ENCODE measurements around the gene MYH9. TPM values are rescaled to one million over a fixed set of nuclear protein-coding genes. Genes with fewer than 3 reads are reported as not detected.

Gene MYH9
- total RNA-seq, 1 donor from 2014 or later, result 277 TPM

DNA sequence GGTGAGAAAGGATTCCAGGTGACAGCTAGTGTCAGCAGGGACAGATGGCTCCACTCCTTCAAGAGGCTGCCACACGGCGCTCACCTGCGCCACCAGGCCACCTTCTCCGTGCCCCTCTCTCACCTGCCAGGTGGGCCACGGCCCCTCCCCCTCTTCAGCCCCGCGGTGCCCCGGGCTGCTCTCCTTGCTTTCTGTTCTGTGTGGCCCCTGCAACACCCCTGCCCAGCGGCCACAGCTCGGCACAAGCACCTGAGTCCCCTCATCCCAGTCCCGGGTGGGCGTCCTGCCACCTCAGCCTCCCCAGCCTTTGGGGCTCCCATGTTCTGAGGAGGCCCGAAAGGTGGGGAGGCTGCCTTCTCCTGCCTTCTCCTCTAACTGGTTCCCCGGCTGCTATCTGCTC, 88.5 kb downstream of the MYH9 start:
- no peak overlapping the region for H3K27ac Mint-ChIP-seq
- H3K9me3 Mint-ChIP-seq, result no peaks in the 10 kb centered on the region
- H3K4me3 Mint-ChIP-seq, result no peak overlapping the region
- TF ChIP-seq, protein P1, sequence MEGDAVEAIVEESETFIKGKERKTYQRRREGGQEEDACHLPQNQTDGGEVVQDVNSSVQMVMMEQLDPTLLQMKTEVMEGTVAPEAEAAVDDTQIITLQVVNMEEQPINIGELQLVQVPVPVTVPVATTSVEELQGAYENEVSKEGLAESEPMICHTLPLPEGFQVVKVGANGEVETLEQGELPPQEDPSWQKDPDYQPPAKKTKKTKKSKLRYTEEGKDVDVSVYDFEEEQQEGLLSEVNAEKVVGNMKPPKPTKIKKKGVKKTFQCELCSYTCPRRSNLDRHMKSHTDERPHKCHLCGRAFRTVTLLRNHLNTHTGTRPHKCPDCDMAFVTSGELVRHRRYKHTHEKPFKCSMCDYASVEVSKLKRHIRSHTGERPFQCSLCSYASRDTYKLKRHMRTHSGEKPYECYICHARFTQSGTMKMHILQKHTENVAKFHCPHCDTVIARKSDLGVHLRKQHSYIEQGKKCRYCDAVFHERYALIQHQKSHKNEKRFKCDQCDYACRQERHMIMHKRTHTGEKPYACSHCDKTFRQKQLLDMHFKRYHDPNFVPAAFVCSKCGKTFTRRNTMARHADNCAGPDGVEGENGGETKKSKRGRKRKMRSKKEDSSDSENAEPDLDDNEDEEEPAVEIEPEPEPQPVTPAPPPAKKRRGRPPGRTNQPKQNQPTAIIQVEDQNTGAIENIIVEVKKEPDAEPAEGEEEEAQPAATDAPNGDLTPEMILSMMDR (conservative IDR thresholded peaks at IDR 0.05), result no peak
- peaks cover 20% of the 10 kb centered on the region for H3K36me3 Mint-ChIP-seq
- no peaks in the 10 kb centered on the region for H3K27me3 Mint-ChIP-seq
- no peak for DNase-seq (ENCODE audit: extremely low spot score, unreplicated experiment)
- no peaks in the 10 kb centered on the region for H3K4me1 Mint-ChIP-seq (ENCODE audit: unreplicated experiment)

GRCh38 chr22:36298601-36299000, 89.2 kb downstream of the MYH9 start:
- no peaks in the 10 kb centered on the region for H3K4me1 Mint-ChIP-seq (ENCODE audit: unreplicated experiment)
- H3K27ac Mint-ChIP-seq, result no peak overlapping the region
- DNase-seq (ENCODE audit: extremely low spot score, unreplicated experiment), result no peak
- H3K9me3 Mint-ChIP-seq, result no peaks in the 10 kb centered on the region
- TF ChIP-seq, protein P1 (conservative IDR thresholded peaks at IDR 0.05), result no peak
- H3K27me3 Mint-ChIP-seq, result no peaks in the 10 kb centered on the region
- no peak overlapping the region for H3K4me3 Mint-ChIP-seq
- H3K36me3 Mint-ChIP-seq, result peaks cover 20% of the 10 kb centered on the region

- no peaks in the 10 kb centered on the region for H3K4me1 Mint-ChIP-seq (ENCODE audit: unreplicated experiment)
- no peaks in the 10 kb centered on the region for H3K9me3 Mint-ChIP-seq
- TF ChIP-seq, protein P1 (conservative IDR thresholded peaks at IDR 0.05), result no peak
- no peak overlapping the region for H3K27ac Mint-ChIP-seq
- H3K4me3 Mint-ChIP-seq, result no peak overlapping the region
- no peaks in the 10 kb centered on the region for H3K27me3 Mint-ChIP-seq
- no peak for DNase-seq (ENCODE audit: extremely low spot score, unreplicated experiment)
- peaks cover 20% of the 10 kb centered on the region for H3K36me3 Mint-ChIP-seq
Observed at GRCh38 chr22:36298118-36298517, 89.6 kb downstream of the MYH9 start.

DNA sequence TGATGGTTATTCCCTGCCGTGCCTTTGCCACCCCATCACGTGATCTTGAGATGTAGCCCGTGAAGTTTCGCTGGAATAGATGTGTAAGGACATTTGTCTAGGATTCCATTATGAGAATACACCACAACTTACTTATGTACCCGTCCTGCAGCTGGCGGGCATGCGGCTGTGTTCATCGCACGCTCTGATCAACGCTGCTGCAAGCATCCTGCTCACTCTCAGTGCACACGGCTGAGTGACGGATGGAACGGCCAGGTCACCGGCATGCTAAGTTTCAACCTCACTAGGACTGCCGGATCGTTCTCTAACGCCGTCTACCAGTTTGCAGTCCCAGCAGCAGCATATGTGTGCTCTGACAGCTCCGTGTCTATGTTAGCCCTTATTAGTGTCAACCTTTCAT, 90.2 kb downstream of the MYH9 start:
- Mint-ChIP-seq H3K4me1 (ENCODE audit: unreplicated experiment) (no peaks in the 10 kb centered on the region), H3K27ac (no peak overlapping the region), H3K9me3 (no peaks in the 10 kb centered on the region), H3K4me3 (no peak overlapping the region), H3K36me3 (peaks cover 24% of the 10 kb centered on the region), H3K27me3 (no peaks in the 10 kb centered on the region)
- TF ChIP-seq, protein P1 (conservative IDR thresholded peaks at IDR 0.05), result no peak
- DNase-seq (ENCODE audit: extremely low spot score, unreplicated experiment), result no peak

GRCh38 chr22:36296690-36297089, 91.1 kb downstream of the MYH9 start:
- Mint-ChIP-seq H3K27me3 (no peaks in the 10 kb centered on the region), H3K4me3 (no peak overlapping the region), H3K4me1 (ENCODE audit: unreplicated experiment) (no peaks in the 10 kb centered on the region), H3K9me3 (no peaks in the 10 kb centered on the region), H3K27ac (no peak overlapping the region), H3K36me3 (peaks cover 27% of the 10 kb centered on the region)
- DNase-seq (ENCODE audit: extremely low spot score, unreplicated experiment), result no peak
- TF ChIP-seq, protein P1 (conservative IDR thresholded peaks at IDR 0.05), result no peak

DNA sequence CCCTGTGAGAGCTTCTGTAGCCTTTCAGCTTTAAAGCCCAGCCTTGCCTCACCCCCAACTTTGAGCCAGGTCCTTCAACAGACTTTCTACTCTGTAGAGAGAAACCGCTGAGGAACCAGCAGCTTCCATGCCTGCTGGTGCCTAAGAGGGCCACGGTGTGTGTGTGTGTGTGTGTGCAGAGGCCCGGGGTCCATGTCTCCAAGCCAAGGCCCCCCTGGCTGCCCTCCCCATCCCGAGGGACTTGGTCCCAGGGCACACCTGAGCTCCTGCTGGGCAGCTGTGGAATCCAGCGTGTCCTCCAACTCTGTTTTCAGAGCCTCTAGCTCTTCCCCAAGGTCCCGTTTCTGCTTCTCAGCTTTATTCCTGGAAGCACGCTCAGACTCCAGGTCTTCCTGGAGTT, 92.5 kb downstream of the MYH9 start:
- no peaks in the 10 kb centered on the region for H3K9me3 Mint-ChIP-seq
- TF ChIP-seq, protein P1 (conservative IDR thresholded peaks at IDR 0.05), result no peak
- H3K4me1 Mint-ChIP-seq (ENCODE audit: unreplicated experiment), result no peaks in the 10 kb centered on the region
- peaks cover 28% of the 10 kb centered on the region for H3K36me3 Mint-ChIP-seq
- DNase-seq (ENCODE audit: extremely low spot score, unreplicated experiment), result no peak
- no peak overlapping the region for H3K4me3 Mint-ChIP-seq
- no peak overlapping the region for H3K27ac Mint-ChIP-seq
- no peaks in the 10 kb centered on the region for H3K27me3 Mint-ChIP-seq

Data from type B pancreatic cell (in vitro differentiated cells).